Measurements from ENCODE around the gene LAGE3. TPM values are rescaled to one million over a fixed set of nuclear protein-coding genes. Genes with fewer than 3 reads are reported as not detected.

The LAGE3 gene
- total and polyA plus RNA-seq, 2 donors (not counting 3 experiments of a cell fraction or from before 2014, with no cell fraction given), result 14.3 to 31.9 TPM

DNA sequence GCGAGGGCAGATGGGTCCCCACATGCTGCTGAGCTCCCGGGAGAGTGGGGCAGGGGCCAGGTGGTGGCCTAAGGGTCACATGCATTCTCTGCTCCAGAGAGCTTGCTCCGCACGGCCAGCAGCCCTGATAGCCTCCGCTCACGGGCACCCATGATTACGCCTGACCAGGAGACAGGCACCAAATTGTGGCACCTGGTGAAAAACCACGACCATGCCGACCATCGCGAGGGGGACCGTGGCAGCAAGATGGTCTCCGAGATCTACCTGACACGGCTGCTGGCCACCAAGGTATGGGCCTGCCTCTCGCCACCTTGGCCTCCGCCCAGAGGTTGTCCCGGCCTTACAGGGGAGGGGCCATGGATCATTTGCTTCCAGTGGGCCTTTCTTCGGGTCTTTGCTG is 9.2 kb downstream of the LAGE3 start:
- Histone ChIP-seq H3K4me2 (ENCODE audit: insufficient read depth, low read length) (no peak overlapping the region), H2AFZ (ENCODE audit: low read depth, low read length) (no peak overlapping the region), H3K4me1 (ENCODE audit: control insufficient read depth, extremely low read depth, insufficient read depth, low read length) (no peaks in the 10 kb centered on the region), H4K20me1 (replicated peaks; ENCODE audit: control insufficient read depth, extremely low read depth, insufficient read depth, low read length) (no peaks in the 10 kb centered on the region), H3K36me3 (ENCODE audit: control insufficient read depth in 2 of 2, extremely low read depth in 1 of 2, insufficient read depth in 2 of 2, low read length in 2 of 2) (peaks cover 0 to 44% of the 10 kb centered on the region in 2 experiments), H3K9ac (replicated peaks; ENCODE audit: extremely low read depth, insufficient read depth, low read length) (no peak overlapping the region), H3K27ac (ENCODE audit: insufficient read depth, low read depth, low read length) (no peak overlapping the region), H3K9me3 (replicated peaks; ENCODE audit: control insufficient read depth, insufficient read depth, low read length) (no peaks in the 10 kb centered on the region), H3K9me1 (replicated peaks; ENCODE audit: control insufficient read depth, extremely low read depth, insufficient read depth, low read length) (no peaks in the 10 kb centered on the region), H3K4me3 (replicated peaks in 1 of 3; ENCODE audit: insufficient read depth in 1 of 3, low read depth in 1 of 3, low read length in 3 of 3) (no peak overlapping the region), H3K79me2 (ENCODE audit: control insufficient read depth, insufficient read depth, low read length) (no peaks in the 10 kb centered on the region), H3K27me3 (ENCODE audit: control insufficient read depth in 2 of 2, insufficient read depth in 2 of 2, low read length in 2 of 2) (no peaks in the 10 kb centered on the region)
- FAIRE-seq, result no peak
- TF ChIP-seq CTCF (IDR thresholded peaks at IDR 0.05; ENCODE audit: extremely low read depth in 1 of 2, insufficient read depth in 1 of 2, low read depth in 1 of 2, low read length in 2 of 2) (no peak), JUN (IDR thresholded peaks at IDR 0.05; ENCODE audit: borderline replicate concordance, insufficient read depth, insufficient read length, low read depth) (no peak), POLR2AphosphoS5 (IDR thresholded peaks at IDR 0.05; ENCODE audit: insufficient read depth, low read depth, low read length) (no peak), POLR2A (IDR thresholded peaks at IDR 0.05; ENCODE audit: low read depth, low read length) (no peak), MYC (IDR thresholded peaks at IDR 0.05; ENCODE audit: low read depth, low read length) (no peak), FOS (IDR thresholded peaks at IDR 0.05; ENCODE audit: borderline replicate concordance, insufficient read depth, low read length) (no peak), GATA2 (IDR thresholded peaks at IDR 0.05; ENCODE audit: insufficient read depth, insufficient read length, low read depth, low read length) (no peak), EZH2 (IDR thresholded peaks at IDR 0.05; ENCODE audit: borderline replicate concordance, low read depth, low read length, severe bottlenecking) (no peak)
- TF ChIP-seq, protein P1, sequence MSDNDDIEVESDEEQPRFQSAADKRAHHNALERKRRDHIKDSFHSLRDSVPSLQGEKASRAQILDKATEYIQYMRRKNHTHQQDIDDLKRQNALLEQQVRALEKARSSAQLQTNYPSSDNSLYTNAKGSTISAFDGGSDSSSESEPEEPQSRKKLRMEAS (IDR thresholded peaks at IDR 0.05; ENCODE audit: insufficient read depth, insufficient read length), result no peak
- DNase-seq (ENCODE audit: low read depth, low spot score), result no peak
- CTCF ChIA-PET, result no interaction called here
- dilution Hi-C loops (cut with MboI; ENCODE audit: extremely low pct_ligation_motif_present, low sequenced_read_pairs), result no loop called here
- intact Hi-C loops (cut with micrococcal nuclease), result no loop called here
- POLR2A ChIA-PET, result no interaction called here
- BruUV-seq (replicated peaks), result no TSS peak

All from endothelial cell of umbilical vein (primary cell).